DOHH2 (cell line): Measurements from ENCODE around the gene KDM4D.

ENCODE experiments used
- EZH2phosphoT487 ChIP-seq: fragments of 200-600 bp; sonication (generic); IDR thresholded peaks from 2 replicates; pipeline ENCODE4 v1.6.1; 2017; ENCODE audit warnings: borderline replicate concordance, mild to moderate bottlenecking, antibody characterized with exemption, low read length, moderate library complexity, mixed read lengths
- TF ChIP-seq, protein P1 (sequence below): fragments of 200-600 bp; sonication (generic); IDR thresholded peaks from one replicate; pipeline ENCODE4 v1.5.1; 2014; ENCODE audit warnings: antibody characterized with exemption, mild to moderate bottlenecking, low read depth, low read length; ENCODE audit not compliant: poor library complexity, severe bottlenecking

DNA sequence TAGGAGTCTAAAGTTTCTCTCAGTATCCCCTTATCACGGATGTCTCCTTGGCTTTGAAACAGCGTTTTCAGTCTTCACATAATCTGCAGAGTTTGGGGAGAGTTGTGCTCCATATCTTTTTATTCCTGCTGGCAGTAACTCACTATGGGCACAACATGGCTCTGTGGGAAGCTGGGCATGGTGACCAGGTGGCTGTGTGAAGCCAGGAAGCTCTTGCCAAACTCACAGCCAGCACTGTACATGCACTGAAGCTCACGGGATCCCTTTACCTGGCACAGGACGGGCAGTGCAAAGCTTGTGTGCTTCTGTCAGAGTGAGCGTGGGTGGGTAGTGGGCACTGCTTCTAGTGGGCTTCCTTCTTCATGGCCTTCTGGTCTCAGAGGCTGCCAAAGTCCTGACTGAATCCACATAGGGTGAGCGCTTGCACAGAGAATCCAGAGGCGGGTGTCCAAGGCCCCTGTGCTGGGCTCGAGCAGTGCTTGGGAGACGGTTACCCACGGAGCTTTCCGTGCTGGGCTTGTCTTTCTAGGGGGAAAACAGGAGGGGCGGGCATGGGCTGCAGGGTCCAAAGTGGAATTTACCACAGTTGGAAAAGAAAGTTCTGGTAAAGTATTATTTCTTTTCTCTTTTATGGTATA lies 40.8 kb downstream of the KDM4D start:
- TF ChIP-seq EZH2phosphoT487: no peak
- TF ChIP-seq, protein P1, sequence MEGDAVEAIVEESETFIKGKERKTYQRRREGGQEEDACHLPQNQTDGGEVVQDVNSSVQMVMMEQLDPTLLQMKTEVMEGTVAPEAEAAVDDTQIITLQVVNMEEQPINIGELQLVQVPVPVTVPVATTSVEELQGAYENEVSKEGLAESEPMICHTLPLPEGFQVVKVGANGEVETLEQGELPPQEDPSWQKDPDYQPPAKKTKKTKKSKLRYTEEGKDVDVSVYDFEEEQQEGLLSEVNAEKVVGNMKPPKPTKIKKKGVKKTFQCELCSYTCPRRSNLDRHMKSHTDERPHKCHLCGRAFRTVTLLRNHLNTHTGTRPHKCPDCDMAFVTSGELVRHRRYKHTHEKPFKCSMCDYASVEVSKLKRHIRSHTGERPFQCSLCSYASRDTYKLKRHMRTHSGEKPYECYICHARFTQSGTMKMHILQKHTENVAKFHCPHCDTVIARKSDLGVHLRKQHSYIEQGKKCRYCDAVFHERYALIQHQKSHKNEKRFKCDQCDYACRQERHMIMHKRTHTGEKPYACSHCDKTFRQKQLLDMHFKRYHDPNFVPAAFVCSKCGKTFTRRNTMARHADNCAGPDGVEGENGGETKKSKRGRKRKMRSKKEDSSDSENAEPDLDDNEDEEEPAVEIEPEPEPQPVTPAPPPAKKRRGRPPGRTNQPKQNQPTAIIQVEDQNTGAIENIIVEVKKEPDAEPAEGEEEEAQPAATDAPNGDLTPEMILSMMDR: no peak
